Stromal cell of bone marrow (primary cell): ENCODE data around the gene CCT2.
A peak's percentile ranks its signal among the peaks of the same experiment; 100 is the strongest.

Experiments used
- DNase-seq: peaks from one replicate; pipeline ENCODE4 v3.0.0-alpha.2; 2012; ENCODE audit warnings: low read depth

Gene CCT2

DNA sequence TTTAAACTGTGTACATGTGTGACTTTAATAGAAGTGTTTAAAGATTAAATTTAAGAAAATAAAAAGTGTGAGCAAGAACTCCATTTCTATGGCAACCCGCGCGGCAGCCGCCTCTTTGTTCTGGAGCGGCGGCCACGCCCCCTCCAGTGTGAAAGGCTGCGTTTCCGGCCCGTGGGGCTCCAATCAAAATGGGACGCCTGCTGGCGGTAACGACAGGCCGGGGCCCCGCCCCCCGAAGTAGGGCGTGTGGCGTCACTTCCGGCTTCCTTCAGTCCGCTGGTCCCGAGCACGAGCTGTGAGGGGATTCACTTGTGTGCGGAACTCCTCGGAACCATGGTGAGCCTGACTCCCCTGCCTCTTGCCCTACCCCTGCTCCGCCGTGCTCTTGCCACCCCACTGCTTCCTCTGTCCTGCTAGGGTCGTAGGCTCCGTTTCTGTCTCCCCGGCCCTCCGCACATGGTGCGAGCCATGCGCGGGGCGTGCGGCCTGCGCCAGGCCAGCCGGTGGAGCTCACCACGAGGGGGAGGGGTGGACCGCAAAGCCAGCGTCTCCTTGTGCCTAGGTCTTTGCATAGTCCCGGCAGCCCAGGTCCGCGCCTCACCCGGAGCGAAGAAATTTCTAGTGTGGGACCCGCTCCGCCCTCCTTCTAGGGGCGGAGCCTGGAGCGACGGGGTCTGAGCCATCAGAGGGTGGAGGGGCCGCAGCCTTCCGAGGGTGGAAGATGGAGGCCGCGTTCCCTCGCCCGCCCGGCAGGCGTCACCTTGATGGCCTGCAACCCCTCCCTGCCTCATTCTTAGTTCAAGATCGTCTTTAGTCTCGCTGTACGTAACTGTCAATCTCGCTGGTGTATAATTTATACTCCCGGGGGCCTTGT is at the start of gene CCT2:
Gene CCT2 (plus strand): TSS at position 271 of the 874 bp plus-strand sequence. CDS start 63 bp downstream, at position 334.
- DNase-seq, result peak; percentile 93

DNA sequence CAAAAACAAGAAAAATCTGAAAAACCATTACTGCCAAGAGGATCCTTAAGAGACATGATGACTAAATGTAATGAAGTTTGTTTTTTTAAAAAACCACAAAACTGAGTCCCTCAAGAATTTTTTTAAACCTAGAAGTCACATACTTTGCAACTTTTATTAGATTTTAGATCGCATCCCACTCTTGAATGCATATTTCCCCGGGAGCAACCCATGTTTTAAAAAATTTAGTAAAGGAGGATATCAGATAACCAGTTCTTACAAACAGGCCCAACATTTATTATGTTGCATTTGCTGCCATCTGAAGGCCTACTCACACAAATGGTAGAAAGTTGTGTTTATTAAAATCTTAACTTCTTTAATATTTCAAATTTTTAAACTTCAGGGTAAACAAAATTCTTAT is 44.3 kb upstream of the CCT2 start:
- DNase-seq, result peak; percentile 73

DNA sequence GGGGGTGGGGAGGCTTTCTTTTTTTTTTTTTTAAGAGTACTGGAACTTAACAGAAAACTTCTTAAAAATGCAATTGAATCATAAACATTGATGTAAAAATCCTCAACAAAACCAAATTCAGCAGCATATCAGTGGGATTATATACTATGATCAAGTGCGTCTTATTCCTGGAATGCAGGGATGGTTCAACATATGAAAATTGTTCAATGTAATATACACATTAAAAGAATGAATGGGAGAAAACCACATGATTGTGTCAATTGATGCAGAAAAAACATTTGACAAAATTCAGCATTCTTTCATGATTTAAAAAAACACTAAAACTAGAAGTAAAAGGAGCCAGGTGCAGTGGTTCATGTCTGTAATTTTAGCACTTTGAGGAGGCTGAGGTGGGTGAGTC is 41.2 kb upstream of the CCT2 start:
- no peak for DNase-seq

DNA sequence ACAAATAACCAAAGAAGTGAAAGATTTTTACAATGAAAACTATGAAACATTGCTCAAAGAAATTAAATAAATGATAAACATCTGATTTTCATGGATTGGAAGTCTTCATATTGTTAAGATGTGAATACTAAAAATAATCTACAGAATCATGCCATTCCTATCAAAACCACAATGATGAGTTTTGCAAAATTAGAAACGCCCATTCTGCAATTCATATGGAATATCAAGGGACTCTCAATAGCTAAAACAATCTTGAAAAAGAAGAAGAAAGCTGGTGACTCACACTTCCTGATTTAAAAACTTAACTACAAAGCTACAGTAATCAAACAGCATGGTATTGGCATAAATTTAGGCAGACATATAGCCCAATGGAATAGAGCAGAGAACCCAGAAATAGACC is 40.2 kb upstream of the CCT2 start:
- DNase-seq, result no peak

DNA sequence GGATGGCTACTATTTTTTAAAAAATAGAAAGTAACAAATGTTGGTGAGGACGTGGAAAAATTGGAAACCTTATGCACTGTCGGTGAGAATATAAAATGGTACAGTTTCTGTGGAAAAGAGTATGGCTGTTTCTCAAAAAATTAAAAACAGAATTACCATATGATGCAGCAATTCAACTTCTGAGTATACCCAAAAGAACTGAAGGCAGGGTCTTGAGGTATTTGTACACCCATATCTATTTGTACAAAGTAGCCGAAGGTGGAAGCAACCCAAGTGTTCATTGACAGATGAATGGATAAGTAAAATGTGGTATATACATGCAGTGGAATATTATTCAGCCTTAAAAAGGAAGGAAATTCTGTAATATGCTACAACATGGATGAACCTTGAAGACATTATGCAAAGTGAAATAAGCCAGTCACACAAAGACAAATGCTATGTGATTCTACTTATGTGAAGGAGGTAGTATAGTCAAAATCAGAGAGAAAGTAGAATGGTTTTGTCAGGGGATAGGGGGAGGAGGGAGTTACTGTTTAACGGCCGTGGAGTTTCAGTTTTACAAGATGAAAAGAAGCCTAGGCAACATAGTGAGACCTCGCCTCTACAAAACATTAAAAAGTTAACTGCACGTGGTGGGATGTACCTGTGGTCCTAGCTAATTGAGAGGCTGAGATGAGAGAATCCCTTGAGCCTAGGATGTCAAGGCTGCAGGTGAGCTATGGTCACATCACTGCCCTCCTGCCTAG is 38.4 kb upstream of the CCT2 start:
- DNase-seq, result no peak

DNA sequence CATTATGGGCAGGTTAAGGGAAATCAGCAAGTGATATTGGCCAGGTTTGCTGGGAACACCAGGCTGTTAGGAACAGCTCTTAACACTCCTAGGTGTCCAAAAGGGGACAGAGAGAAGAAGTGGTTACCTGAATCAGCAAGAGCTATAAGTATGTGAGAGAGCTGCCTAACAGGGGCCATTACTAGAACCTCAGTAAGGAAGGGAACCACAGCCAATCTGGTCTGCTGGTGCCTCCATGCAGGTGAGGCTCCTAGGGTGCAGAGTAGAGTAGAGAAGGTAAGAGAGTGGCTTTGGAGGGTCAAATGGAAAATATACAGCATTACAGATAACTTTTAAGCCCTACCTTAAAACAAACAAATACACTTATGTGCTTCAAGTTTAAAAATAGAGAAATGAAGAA is 36.6 kb upstream of the CCT2 start:
- no peak for DNase-seq

DNA sequence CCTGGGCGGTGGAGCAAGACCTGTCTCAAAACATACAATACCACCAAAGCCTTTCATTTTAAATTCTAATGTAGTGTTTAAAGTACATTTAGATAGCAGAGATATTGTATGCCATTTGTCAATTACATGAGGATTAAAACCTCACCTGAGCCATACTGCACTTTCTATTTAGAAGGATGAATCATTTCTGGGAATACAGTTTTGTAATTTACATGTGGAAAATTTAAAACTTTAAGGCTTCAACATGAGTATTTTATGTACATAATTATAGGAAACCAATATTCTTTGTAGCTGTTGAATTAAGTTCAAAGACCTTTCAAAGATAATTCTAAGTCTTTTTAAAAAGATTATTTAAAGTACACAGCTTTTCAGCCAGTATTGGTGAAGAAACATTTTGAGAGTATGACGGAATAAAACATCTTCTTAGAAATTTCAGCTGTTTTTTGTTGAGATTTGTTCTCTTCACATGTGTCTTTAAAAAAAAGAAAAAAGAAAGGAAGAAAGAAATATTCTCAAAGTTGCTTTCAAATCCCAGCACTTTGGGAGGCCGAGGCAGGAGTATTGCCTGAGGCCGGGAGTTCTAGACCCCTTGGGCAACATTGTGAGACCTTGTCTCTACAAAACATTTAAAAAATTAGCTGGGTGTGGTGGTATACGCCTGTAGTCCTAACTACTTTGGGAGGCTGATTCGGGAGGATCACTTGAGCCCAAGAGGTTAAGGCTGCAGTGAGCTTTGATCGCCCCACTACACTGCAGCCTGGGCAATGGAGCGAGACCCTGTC is 34.5 kb upstream of the CCT2 start:
- DNase-seq, result no peak

DNA sequence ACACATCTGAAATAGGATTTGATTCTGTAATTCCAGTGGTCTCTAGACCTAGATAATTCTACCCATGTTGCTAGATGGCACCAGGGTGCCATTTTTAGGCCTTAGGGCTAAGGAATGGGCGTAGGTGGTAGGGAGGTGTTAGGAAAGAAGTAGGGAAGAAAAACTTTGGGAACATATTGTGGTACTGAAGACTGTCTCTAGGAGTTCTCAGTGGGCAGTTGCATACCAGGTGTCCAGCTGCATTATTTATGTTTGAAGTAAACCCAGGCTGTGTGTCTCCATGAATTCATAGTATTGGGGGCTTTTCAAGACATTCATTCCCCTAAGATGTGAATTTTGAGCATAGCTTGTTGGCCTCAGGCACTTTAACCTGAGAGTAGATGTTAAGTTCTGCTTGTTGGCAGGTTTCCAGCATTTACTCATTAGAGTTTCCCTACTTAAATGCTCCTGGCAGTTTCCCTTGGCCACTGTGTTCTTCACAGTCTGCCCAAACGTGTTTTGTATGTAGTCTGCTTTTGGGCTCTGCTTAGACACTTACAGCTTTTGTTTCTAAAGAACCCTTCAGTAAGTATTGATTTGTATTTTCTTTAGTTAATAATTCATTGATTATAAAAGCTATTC is 31.5 kb upstream of the CCT2 start:
- DNase-seq, result no peak

DNA sequence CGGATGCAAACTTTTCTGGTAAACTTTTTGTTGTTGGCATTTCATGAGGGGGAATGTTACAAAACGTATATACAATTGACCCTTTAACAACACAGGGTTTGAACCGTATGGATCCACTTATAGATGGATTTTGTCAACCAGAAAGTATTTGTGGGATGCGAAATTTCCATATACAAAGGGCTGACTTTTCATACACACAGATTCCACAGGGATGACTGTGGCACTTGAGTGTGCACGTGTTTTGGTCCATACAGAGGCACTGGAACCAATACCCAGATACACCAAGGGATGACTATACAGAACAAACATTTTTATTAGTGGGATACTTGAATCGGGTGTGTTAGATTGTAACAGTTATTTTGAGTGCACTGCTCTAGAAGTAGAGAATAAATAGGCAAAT is 29.8 kb upstream of the CCT2 start:
- DNase-seq, result peak; percentile 34

DNA sequence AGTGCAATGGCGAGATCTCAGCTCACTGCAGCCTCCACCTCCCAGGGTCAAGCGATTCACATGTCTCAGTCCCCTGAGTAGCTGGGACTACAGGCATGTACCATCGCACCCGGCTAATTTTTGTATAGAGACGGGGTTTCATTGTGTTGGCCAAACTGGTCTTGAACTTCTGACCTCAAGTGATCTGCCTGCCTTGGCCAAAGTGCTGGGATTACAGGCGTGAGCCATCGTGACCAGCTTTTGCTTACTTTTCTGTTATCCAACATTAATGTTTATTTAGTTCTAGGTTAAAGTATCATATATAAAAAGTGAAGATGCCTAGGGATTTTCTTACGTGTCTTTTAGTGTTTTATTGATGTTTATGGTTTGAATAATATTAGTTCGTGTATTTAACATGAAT is 28.9 kb upstream of the CCT2 start:
- no peak for DNase-seq

DNA sequence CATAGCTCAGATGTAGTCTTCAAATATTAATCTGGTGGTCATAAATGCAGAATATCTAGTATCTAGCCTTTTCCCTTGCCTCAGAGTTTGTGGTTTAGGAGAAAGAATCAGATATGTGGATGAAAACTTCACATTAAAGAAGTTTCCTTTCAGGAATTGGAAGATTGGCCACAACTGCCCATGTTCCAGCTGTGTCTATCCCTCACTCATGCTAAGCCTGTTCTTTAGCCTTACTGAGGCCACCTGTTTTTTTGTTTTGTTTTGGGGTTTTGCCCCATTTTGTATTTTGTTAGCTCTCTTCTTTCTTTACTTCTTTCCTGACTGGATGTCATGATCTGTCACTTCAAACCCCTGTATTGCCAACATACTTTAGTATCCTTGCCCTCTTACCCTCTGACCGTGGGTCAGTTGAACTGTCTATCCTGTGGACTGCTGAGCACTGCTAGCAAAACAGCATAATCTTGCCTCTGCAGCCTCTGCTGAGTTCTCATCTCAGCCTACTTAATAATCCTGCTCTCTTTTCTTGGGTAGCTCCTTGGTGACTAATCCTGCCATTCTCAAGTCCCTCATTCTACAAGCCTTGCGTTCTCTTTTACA is 22.0 kb upstream of the CCT2 start:
- no peak for DNase-seq

DNA sequence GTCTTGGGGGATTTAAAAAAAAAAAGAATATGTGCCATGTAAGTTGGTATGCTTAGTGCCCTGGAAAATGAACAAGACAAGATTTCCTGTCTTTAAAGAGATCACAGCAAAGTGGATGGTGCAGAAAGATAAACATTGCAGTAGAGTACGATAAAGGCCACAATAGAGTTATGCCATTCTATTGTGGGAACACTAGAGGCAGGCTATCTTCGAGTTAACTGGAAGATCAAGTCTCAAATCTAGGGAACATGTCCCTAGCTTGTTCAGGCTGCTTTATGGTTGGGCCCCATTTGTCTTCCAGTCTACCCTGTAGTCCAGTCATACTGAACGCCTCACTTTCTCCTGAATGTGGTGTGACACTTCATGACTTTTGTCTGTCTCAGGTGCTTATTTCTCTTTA is 18.7 kb upstream of the CCT2 start:
- no peak for DNase-seq

DNA sequence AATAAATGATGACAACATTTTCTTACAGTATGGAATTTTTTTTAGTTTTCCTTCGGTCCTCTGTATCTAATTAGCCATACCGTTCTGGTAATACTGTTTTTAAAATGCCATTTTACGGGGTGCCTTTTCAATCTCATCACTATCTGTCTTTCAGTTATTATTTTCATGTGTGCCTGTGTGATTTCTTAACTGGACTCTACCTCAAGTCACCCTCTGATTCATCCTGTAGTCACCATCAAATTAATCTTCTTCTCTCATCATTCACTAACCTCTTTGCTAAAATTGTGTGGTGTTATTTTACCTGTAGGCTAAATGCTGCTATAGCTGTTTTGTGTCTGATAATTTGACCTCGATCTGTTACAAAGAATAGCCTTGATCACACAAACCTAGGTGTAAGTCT is 16.0 kb upstream of the CCT2 start:
- DNase-seq, result no peak

DNA sequence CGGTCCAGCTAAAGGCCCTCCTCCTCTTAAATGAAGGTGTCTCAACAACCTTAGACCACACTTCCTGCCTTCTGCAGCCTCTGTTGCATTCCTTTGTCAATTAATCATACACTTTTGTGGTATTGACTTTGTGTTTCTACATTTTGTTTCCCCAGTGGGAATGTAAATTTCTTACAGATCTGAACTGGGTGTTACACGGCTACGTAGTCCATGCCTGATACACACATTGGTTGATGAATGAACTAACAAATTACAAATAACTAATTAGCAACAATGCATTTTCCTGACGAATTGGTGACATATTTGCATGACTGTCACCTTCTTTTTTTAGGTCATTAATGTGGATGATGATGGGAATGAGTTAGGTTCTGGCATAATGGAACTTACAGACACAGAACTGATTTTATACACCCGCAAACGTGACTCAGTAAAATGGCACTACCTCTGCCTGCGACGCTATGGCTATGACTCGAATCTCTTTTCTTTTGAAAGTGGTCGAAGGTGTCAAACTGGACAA is 15.2 kb upstream of the CCT2 start:
- no peak for DNase-seq

DNA sequence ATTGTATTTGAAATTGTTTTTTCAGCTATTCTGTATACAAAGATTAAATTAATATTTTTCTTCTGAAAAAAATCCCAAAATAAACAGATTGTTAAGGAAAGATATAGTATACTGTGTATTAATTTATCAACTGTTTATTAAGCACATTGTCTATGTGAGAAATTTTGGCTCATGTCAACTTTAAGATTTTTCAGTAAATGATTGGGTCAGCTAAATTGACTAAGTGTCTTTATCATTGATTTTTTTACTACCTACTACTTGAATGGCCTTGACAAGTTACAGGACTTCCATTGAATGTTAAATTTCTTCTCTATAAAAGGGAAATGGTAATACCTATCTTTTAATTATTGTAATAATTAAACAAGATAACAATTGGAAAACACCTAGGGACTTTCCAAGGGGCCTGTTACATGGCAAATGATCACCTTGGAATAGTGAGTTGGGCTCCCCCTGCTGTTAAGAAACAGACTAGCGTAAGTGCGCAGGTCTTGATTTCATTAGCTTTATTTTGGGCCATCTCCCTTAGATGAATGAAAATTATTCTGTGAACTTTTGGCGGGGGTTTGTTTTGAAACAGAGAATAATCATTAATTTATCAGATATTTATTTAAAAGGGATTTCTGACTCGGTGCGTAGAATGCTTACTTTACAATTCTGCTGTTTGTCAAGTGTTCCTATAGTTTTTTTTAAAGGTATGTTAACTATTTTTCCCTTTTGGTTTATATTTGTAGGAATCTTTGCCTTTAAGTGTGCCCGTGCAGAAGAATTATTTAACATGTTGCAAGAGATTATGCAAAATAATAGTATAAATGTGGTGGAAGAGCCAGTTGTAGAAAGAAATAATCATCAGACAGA is 14.5 kb upstream of the CCT2 start:
- DNase-seq, result no peak

DNA sequence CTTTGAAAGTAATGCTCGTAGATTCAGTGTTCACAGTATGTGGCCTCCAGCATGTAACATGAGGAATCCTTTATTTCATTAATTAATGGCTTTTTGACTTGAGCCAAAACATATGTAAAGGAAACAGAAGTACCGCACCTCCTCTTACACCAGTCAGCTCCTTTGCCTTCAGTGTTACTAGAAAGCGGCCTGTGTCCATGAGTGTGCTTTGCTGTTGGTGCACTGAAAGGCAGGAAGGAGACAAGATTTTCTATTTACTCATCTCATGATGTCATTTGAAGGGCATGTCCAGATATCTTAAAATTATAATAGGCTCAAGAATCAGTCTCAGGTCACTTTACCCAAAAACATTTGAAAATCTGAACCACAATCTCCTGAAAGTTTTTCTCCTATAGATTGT is 9.9 kb upstream of the CCT2 start:
- no peak for DNase-seq

DNA sequence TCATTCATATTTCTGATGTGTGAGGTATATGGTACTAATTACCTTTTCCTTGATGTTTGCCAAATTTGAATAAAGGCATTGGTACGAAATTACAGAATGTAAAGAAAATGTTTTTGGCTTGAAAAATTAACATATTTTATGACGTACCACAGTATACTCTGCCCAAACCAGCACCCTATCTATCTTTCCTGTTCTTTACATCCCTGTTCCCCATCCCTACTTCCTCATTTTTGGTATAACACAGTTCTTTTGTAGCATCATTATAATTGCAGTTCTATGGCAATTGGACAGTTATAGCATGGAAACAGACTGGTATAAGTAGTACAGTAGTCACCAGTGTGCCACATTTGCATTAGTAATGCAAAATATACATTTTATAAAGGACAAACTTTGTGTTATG is 7.0 kb upstream of the CCT2 start:
- no peak for DNase-seq

DNA sequence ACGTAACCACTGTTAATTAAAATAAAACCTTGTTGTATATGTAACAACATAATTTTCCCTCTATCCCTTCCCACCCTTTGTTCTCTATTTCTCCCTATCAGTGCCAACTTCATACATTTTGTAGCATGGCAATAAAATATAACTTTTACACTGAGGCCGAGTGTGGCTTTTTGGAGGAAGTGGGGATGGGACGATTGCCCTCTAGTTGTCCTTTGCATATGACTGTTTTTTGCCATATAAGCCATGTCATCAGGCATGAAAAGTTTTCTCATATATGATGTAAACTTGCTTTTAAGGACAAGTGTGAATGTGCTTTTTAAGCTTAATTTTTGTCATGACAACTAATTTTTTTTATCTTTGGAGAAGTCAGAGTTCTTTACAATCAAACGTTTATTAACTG is 6.2 kb upstream of the CCT2 start:
- no peak for DNase-seq

DNA sequence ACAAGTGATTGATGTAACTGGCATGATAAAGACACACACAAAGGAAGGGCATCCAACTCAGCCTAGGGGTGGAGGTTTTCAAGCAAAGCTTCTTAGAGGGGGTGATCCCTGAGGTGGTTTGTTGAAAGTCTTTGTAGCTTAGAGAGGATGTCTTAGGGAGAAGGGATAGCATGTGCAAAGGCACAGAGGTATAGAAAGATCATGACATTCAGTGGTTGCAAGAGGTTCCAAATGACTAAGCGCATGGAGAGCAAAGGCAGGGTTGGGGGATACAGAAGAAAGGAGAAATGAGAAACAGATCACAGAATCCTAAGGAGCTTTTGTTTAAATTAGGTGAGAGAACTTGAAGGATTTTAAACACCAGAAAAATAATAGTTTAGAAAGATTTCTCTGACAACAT is 5.2 kb upstream of the CCT2 start:
- no peak for DNase-seq

DNA sequence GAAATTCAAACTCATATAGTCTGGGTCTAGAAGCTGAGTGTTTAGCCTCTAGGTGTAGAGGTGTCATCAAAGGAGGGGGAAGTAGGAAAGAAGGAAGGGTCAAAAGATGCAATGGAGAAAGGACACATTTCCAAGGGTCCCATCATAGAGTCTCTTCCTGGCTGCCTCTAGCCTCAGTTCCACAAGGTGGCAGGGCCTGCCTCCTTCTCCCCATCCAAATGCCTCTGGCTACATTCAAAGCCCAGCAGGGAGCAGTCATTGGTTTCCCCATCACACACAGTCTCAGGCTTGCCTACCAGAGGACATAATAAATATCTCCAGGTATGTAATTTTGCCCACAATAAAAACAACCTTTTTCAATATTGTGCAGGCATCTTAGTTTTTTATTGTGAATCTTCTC is 2.1 kb upstream of the CCT2 start:
- no peak for DNase-seq

DNA sequence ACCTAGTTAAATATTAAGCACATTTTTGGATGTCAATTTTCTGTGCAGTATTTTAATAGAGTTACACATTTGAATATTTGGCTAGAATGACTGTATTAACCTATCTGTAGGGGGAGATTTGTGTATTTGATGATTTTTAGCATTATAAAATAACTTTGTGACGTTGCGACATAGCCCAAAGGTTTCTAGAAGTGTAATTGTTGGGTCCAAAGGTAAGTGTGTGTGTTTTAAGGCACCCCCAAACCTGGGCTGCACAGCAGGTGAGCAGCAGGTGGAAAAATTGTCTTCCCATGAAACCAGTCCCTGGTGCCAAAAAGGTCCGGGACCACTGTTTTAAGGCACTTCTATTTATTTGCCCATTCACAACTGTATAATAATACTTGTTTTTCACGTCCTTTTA is 3.3 kb downstream of the CCT2 start:
- DNase-seq, result no peak
